ENCODE measurements around the gene CLEC1A.

CLEC1A gene

GRCh38 chr12:10102322-10102721 is 3.5 kb upstream of the CLEC1A start:
- DNase-seq (ENCODE audit: low read depth) = no peak
- no peak overlapping the region for H3K4me3 ChIP-seq (replicated peaks; ENCODE audit: low read depth, low read length)
- no peak for TF ChIP-seq CTCF (IDR thresholded peaks at IDR 0.05; ENCODE audit: low read length, missing control alignments)

GRCh38 chr12:10101648-10102220 is 2.9 kb upstream of the CLEC1A start:
- TF ChIP-seq CTCF (IDR thresholded peaks at IDR 0.05; ENCODE audit: low read length, missing control alignments) = no peak
- no peak for DNase-seq (ENCODE audit: low read depth)
- H3K4me3 ChIP-seq (replicated peaks; ENCODE audit: low read depth, low read length) = no peak overlapping the region

GRCh38 chr12:10101042-10101579 is 2.3 kb upstream of the CLEC1A start:
- no peak for TF ChIP-seq CTCF (IDR thresholded peaks at IDR 0.05; ENCODE audit: low read length, missing control alignments)
- DNase-seq (ENCODE audit: low read depth) = no peak
- H3K4me3 ChIP-seq (replicated peaks; ENCODE audit: low read depth, low read length) = no peak overlapping the region

DNA sequence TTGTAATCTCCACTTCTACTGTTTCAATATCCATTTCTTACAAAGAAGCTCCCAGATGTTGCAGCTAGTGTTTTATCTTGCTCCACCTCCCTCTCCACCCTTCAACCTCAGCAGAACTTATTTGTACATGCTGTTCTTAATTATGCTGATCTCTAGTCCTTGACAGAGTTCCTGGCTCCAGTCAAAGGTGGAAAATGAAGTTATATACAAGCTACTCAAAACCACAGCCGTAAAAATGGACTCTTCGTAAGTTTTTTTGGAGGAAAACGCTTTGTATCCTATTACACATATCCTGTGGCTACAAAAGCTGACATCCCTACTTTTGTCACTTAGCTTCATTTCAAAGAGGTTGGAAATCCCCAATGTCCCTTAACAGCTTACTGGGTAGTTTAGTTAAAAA is 1.3 kb downstream of the CLEC1A start:
- no peak for DNase-seq (ENCODE audit: low read depth)
- no peak for TF ChIP-seq CTCF (IDR thresholded peaks at IDR 0.05; ENCODE audit: low read length, missing control alignments)
- H3K4me3 ChIP-seq (replicated peaks; ENCODE audit: low read depth, low read length) = no peak overlapping the region

GRCh38 chr12:10095971-10096370 is 2.8 kb downstream of the CLEC1A start:
- no peak for DNase-seq (ENCODE audit: low read depth)
- no peak for TF ChIP-seq CTCF (IDR thresholded peaks at IDR 0.05; ENCODE audit: low read length, missing control alignments)
- H3K4me3 ChIP-seq (replicated peaks; ENCODE audit: low read depth, low read length) = no peak overlapping the region

DNA sequence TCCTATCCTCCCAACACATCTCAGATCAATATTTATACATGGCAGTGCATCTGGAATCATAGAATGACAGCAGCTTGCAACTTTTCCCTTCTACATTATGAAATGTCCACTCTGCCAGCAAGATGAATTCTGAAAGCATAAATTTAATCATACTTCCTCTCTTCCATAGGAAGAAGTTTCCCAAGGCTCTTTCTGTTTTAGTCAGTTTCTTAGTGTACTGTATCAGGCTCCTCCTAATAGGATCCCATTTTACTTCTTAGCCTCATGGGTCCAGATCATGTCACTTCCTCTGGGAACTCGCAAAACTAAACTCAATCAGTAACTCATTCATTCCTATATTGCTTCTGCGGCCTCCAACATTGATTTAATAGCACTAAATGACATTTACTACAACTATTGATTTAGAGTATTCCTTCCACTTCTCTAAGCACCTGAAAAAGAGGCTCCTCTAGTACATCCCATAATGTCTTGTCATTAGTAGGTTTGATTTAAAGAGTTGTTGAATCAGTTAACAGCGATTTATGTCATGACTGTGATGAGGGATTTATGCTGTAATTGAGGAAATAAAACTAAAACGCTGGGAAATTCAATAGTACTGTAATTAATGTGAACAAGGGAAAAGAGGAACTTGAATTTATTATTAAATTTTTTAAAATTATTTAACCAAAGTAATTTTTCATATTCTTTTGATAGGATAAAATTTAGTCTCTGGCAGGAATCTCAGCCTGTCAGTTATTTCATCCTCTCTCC is 4.0 kb downstream of the CLEC1A start:
- TF ChIP-seq CTCF (IDR thresholded peaks at IDR 0.05; ENCODE audit: low read length, missing control alignments) = no peak
- no peak overlapping the region for H3K4me3 ChIP-seq (replicated peaks; ENCODE audit: low read depth, low read length)
- no peak for DNase-seq (ENCODE audit: low read depth)
